ENCODE measurements around the gene EVX1.

DNA sequence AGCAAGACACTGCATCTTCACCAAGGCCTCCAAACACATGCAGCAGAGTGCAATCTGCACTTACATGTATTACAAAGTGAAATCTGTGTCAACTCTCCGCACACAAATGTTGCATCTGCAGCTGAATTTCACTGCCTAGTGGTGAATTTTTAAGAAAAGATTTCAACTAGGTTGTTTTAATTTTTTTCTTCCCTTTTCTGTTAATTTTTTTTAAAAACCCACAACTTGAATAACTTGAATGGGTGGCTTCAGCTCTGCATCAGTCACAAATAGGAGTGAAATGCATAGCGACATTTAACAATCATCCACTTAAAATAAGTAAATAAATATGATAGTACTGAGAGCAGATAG lies 48.6 kb upstream of the EVX1 start:
- no peak for TF ChIP-seq CTCF (IDR thresholded peaks at IDR 0.05; ENCODE audit: low read length)
- TF ChIP-seq EZH2 (IDR thresholded peaks at IDR 0.05; ENCODE audit: borderline replicate concordance, low read length), result no peak
